GM20000 (cell line): ENCODE data around the gene SP110.

ENCODE experiments used
- DNase-seq: peaks from one replicate; pipeline ENCODE4 v3.0.0; 2012; ENCODE audit warnings: low spot score
- CTCF ChIP-seq: IDR thresholded peaks from 2 replicates; pipeline ENCODE4 v1.5.1; 2012; ENCODE audit warnings: mild to moderate bottlenecking, control low read depth; ENCODE audit errors: extremely low read depth, missing control alignments

SP110 gene

GRCh38 chr2:230166557-230167170 is 53.1 kb downstream of the SP110 start:
- TF ChIP-seq CTCF = no peak
- DNase-seq = no peak

DNA sequence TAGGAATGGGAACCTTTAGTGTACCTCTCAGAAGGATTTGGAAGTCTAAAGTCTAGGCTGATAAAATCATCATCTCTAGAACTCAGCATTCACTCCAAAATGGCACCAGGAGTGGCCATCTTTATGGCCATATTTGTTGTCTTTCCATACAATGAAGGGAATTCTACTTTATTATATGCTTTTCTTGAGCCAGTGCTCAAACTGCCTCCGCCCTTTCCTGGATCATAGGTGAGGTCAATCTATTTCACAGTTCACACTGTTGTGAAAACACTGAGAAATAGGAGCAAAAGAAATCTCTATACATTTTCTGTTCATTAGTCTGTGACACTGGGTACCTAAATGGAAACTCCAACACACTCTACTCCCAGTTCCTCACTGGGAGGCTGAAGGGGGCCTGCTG is 55.6 kb downstream of the SP110 start:
- TF ChIP-seq CTCF = no peak
- DNase-seq = no peak

DNA sequence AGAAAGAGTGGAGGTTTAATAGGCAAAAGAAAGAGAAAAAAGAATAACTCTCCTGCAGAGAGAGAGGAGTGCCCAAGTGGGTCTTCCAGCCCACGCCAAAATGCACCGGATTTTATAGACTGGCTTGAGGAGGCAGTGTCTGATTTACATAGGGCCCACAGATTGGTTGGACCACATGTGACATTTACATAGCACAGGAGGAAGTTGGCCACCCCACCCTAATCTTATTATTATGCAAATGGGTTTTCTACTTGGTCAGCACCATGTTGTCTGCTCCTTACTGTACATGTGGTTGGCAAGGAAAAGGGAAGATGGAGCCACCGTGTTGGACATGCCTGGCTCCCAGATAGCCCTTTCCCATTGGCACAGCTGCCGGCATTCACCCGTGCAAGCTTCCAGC is 56.8 kb downstream of the SP110 start:
- no peak for DNase-seq
- TF ChIP-seq CTCF = no peak

DNA sequence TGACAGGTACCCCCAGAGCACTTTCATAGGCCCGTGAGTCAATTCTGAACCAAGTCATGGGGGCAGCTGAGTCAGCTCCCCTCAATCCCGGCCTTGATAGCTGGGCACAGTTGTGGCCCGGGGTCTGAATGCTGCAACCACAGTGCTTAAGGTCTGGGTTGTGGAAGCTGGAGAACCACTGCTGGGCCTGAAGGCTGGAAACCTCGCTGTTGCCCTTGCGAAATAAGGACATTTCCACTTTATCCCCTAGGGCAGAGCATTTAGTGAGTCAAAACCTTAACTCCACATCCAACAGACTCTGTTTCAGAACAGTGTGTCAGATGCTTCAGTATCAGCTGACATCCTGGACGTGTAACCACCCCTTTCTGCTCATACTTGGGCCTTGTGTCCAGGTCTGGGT is 58.6 kb downstream of the SP110 start:
- TF ChIP-seq CTCF = no peak

DNA sequence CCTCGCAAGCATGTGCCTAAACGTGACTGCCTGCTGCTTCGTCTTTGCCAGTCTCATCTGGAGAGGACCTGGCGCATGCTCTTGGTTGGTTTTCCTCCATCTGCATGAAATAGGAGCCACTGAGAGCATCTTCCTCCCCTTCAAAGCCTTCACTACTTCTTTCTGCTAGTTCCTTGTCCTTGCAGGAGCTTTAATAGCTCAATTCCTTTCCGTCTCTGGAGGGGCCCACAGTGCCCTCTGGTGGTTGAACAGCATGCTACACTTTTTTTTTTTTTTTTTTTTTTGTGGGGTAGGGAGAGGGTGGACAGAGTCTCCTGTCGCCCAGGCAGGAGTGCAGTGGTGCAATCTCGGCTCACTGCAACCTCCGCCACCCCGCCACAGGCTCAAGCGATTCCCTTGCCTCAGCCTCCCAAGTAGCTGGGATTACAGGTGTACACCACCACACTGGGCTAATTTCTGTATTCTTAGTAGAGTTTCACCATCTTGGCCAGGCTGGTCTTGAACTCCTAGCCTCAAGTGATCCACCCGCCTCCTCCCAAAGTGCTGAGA is 59.6 kb downstream of the SP110 start:
- peak; percentile 47 for TF ChIP-seq CTCF
- DNase-seq = peak; percentile 70

More for the DNA sequence above, 58.6 kb downstream of the SP110 start:
- no peak for DNase-seq

- no peak for TF ChIP-seq CTCF
- no peak for DNase-seq
Measured at GRCh38 chr2:230158468-230158867, 61.3 kb downstream of the SP110 start.

- TF ChIP-seq CTCF = no peak
- no peak for DNase-seq
Measured at GRCh38 chr2:230156782-230157699, 62.7 kb downstream of the SP110 start.
